OCI-M1 (cell line): ENCODE data around the gene ZNF474.
"Not testable (repeated sequence)": the region's sequence is repeated elsewhere in the genome, so short reads cannot be mapped to it uniquely, and the experiment has no call there.

Experiments used
- DNase-seq: peaks from one replicate; lab custom pipeline; 2025; lab: John Stamatoyannopoulos, UW

ZNF474 gene

DNA sequence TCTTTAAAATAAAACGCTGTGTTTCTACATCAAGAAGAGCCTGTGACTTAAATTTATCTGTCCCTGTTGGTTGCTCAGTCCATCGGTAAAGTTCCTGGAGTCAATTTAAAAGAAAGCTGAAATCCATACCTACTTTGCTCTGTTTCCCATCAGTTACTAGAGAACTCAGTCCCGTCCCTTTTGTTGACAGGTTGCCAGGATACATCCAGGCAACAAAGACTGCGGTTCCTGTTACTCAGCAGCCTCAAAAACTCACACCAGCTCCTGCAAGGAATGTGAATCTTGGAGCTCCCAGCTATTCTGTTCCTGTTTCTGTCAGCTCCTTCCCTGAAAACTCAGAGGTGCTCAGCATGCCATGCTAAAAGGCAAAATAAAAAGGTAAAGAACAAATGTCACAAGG, at the start of gene ZNF474:
Gene ZNF474 (plus strand): TSS at position 241 of the 400 bp plus-strand sequence. CDS start 22,445 bp downstream, outside the sequence.
- DNase-seq, result peak; percentile 5

DNA sequence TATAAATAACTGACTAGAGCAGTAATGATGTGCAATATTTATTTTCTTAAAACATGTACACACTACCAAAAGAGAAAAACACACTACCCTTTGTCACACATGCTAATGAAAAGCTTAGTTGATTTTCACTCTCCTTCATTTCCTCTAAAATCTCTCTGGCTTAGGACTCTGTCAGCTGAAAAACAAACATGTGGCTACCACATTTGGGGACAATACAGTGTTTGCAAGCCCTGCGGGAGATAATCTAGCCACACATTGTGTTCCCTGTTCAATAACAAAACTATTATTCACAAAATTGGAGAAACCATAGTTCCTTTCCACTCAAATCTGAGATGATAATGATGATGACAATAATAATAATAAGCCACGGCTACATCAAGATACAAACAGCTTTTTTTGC, 47.8 kb upstream of the ZNF474 start:
- DNase-seq, result no peak

- no peak for DNase-seq
These were observed 45.8 kb upstream of the ZNF474 start for GRCh38 chr5:122083535-122083934.

DNA sequence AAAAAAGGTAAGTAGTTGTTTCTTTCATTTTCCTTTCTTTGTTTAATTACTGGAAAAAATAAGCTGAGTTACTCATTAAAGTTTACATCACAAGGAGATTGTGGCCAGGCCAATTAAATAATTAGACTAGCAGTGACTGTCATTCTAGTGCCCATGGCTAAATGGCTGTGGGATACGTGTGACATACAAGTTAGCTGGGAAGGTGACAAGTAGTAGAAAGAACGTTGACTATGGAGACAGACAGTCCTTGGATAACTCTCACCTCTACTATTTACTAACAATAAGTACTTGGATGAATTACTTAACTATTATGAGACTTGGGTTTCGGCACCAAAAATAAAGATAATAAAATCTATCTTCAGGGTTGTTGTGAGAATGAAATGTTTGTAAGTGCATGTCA, 44.3 kb upstream of the ZNF474 start:
- no peak for DNase-seq

- DNase-seq, result peak; percentile 5
These were observed 40.0 kb upstream of the ZNF474 start for GRCh38 chr5:122089096-122090013.

DNA sequence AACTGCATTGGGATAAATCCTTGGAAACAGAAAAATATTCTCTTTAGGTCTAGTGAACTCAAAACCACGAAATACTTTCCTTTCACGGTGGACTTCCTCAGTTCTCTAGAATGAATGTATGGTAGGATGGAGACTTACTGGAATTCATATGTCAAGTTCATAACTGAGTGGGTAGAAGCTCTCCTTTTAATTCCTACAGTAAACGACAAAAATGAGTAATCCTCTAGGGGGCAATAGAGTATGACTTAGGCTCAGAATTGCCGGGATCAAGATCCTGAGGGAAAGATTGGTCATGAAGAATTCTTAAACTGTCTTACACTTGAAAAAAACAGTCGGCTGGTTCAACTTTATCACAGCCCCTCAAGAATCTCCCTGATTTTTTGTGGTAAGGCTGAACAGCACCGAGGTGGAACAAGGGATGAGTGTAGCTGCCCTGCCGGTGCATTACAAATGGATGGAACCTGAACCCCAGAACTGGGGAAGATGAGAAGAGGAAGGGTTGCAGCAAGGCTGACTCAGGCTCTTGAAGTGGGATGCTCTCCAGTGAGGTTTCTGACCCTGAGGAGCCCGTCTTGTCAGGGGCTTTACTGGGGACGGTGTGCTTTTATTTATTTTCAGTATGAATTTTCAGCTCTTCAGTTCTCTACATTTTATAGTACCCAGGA, 37.3 kb upstream of the ZNF474 start:
- peak; percentile 27 for DNase-seq

GRCh38 chr5:122093415-122094180, 35.7 kb upstream of the ZNF474 start:
- no peak for DNase-seq

DNA sequence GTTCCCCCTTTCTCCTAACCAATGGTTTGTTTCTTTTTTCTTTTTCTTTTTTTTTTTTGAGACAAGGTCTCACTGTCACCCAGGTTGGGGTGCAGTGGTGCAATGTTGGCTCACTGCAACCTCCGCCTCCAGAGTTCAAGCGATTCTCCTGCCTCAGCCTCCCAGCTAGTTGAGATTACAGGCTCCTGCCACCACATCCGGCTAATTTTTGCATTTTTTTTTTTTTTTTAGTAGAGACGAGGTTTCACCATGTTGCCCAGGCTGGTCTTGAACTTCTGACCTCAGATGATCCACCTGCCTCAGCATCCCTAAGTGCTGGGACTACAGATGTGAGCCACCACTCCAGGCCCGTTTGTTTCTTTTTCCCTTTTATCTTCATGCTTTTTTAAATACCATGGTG, 35.1 kb upstream of the ZNF474 start:
- not testable (repeated sequence) for DNase-seq

GRCh38 chr5:122095158-122095557, 34.2 kb upstream of the ZNF474 start:
- DNase-seq, result no peak

GRCh38 chr5:122097391-122097790, 32.0 kb upstream of the ZNF474 start:
- no peak for DNase-seq

DNA sequence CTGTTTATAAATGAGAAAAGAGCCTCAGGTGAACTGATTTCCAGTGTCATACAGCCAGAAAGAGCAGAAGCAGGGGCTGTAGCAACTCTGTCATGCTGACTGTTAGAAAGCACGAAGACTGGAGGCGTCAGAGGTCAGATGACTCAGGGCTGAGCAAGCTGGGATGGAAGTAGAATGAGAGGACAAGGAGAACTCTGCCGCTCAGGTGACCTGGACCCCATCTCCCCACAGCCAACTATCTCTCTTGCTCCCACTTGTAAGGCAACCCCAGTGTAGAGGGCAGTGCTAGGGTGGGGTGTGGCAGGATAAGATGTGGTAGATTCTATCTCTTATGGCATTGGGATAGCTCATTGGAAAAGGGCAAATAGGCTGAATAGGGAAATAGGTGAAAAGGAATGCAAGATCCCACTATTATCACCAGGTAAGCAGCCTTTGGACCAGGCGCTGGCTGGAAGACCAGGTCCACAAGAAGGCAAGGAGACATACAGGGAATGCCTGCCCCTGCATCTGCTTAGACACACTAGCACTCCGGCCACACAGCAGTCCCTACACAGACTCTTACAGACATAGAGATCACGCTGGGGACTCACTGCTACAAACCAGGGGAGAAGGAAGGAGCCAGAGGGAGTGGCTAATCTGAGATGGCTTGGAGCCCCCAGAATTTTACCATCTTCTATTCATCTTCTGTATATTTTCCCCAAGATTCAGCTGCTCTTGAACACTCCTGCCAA, 30.1 kb upstream of the ZNF474 start:
- DNase-seq, result peak; percentile 2

GRCh38 chr5:122101636-122102285, 27.6 kb upstream of the ZNF474 start:
- peak; percentile 38 for DNase-seq

GRCh38 chr5:122102825-122103224, 26.5 kb upstream of the ZNF474 start:
- DNase-seq, result no peak

DNA sequence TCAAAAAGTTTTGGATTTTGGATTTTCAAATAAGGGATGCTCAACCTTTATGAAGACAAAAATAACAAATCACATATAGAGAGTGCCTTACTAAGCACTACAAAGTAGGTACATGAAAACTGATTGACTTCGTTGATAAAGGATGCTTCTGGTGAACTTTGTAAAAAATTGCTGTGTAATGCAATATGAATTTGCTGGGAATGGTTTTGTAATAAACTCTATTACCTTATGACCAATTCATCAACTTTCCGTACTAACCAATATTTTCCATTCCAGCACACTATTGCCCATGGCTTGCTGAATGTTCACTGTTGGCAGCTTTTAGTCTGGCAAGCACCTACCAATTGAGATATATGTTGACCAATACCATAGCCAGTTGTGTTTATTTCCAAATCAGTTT, 23.4 kb upstream of the ZNF474 start:
- DNase-seq, result no peak

GRCh38 chr5:122107016-122107415, 22.3 kb upstream of the ZNF474 start:
- DNase-seq, result no peak

GRCh38 chr5:122110987-122111386, 18.4 kb upstream of the ZNF474 start:
- DNase-seq, result no peak

DNA sequence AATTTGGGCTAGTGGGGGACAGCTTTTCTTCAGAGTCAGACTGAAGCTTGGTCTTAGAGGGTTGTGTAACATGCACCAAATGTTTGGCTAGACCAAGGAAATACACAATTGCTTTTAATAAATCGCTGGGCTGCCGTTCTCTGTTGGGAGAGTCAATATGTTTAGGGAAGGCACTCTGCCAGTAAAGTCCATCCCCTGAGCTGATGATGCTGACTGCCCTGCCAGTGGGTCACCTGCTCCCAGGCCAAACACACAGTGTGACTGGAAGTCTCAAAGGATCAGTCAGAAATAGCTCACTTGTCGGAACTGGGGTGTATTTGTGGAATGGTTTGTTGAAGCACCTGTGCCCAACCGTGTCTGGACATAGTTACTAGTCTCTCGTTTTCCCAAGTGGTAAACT, 17.9 kb upstream of the ZNF474 start:
- DNase-seq, result no peak

GRCh38 chr5:122112063-122112462, 17.3 kb upstream of the ZNF474 start:
- peak; percentile 1 for DNase-seq

DNA sequence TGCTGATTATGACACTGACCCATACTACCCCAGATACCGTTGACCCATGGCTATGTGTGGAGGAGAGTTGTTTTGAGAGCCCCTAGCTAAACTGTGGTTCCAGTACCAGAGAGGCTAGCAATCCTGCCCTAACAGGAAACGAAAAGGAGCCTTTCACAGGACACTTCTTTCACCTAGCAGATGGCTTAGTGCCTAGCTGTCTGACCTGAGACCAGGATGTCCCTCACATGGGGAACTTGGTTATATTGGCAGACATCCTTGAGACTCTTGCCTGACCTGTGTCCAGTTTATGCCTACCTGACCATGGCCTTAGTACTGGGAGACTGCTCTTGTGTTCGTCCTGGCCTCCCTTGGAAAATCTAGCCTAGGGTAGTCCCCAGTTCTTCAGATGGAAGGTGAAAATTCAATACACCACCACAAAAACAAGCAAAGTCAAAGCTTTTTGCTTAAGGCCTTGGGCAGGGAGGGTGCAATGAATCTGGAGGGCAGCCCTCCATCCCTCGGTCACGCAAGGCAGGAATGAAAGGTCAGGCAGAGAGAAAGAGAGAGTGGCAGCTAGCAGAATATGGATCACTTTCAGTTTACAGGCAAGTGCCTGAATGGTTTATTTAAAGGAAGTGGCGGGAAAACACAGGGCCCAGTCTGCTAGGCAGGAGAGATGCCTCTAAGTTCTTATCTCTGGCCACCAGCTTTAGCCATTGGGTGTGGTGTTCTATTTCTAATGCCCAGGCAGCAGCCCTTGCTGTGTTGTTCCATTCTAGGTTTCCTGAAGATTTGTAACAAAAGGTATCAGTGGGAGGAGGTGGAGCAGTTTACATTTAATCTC, 16.4 kb upstream of the ZNF474 start:
- peak; percentile 83 for DNase-seq

- DNase-seq, result no peak
These were observed 14.8 kb upstream of the ZNF474 start for GRCh38 chr5:122114501-122114900.
